Coronary artery (tissue), 2 donors: ENCODE results near the gene OVOL2.

ENCODE experiments used
- DNase-seq: peaks from one replicate; pipeline ENCODE4 v3.0.0-alpha.2; 2017; ENCODE audit warnings: low spot score
- H3K27ac ChIP-seq, 2 donors: fragments of 200-600 bp; sonication (generic); one replicate each; pipeline ENCODE4 v1.5.1; 2016 to 2019
- H3K4me3 ChIP-seq: fragments of 200-600 bp; sonication (generic); 2 replicates; pipeline ENCODE4 v1.5.1; 2016; ENCODE audit warnings: mild to moderate bottlenecking, moderate library complexity
- CTCF ChIP-seq: fragments of 200-600 bp; sonication (generic); IDR thresholded peaks from one replicate; pipeline ENCODE4 v1.5.1; 2019; ENCODE audit warnings: antibody characterized with exemption

The OVOL2 gene

GRCh38 chr20:18024606-18025127 lies 33.0 kb downstream of the OVOL2 start:
- H3K4me3 ChIP-seq, result no peak overlapping the region
- no peak for DNase-seq
- no peak overlapping the region for H3K27ac ChIP-seq
- no peak for TF ChIP-seq CTCF

- no peak for DNase-seq
- no peak for TF ChIP-seq CTCF
- no peak overlapping the region for H3K27ac ChIP-seq
- no peak overlapping the region for H3K4me3 ChIP-seq
These were observed 36.8 kb downstream of the OVOL2 start for GRCh38 chr20:18020931-18021330.

- no peak for DNase-seq
- Histone ChIP-seq H3K4me3 (no peak overlapping the region), H3K27ac (no peak overlapping the region)
- TF ChIP-seq CTCF, result no peak
These were observed 38.6 kb downstream of the OVOL2 start for GRCh38 chr20:18019068-18019467.

- TF ChIP-seq CTCF, result no peak
- Histone ChIP-seq H3K4me3 (no peak overlapping the region), H3K27ac (no peak overlapping the region)
- no peak for DNase-seq
These were observed 39.6 kb downstream of the OVOL2 start for GRCh38 chr20:18018100-18018499.

GRCh38 chr20:18016772-18017171 lies 40.9 kb downstream of the OVOL2 start:
- no peak for TF ChIP-seq CTCF
- DNase-seq, result no peak
- no peak overlapping the region for H3K4me3 ChIP-seq
- H3K27ac ChIP-seq, result no peak overlapping the region

GRCh38 chr20:18014411-18014810 lies 43.3 kb downstream of the OVOL2 start:
- Histone ChIP-seq H3K4me3 (no peak overlapping the region), H3K27ac (no peak overlapping the region)
- no peak for TF ChIP-seq CTCF
- DNase-seq, result no peak

GRCh38 chr20:18012901-18013300 lies 44.8 kb downstream of the OVOL2 start:
- Histone ChIP-seq H3K27ac (no peak overlapping the region), H3K4me3 (no peak overlapping the region)
- no peak for DNase-seq
- no peak for TF ChIP-seq CTCF
